ENCODE measurements around the gene DXO.
"Not testable (repeated sequence)": the region's sequence is repeated elsewhere in the genome, so short reads cannot be mapped to it uniquely, and the experiment has no call there.

GRCh38 chr6:32005991-32006529 is 34.1 kb upstream of the DXO start:
- TF ChIP-seq FOXJ3 (CRISPR knock-in tag; IDR thresholded peaks at IDR 0.05; ENCODE audit: borderline replicate concordance); NR1H2 (CRISPR knock-in tag; IDR thresholded peaks at IDR 0.05); CTCF (IDR thresholded peaks at IDR 0.05); ZNF416 (CRISPR knock-in tag; IDR thresholded peaks at IDR 0.05); USF1 (CRISPR knock-in tag; IDR thresholded peaks at IDR 0.05); ZSCAN18 (CRISPR knock-in tag; IDR thresholded peaks at IDR 0.05); E2F5 (CRISPR knock-in tag; IDR thresholded peaks at IDR 0.05); SOX15 (CRISPR knock-in tag; IDR thresholded peaks at IDR 0.05); E2F1 (CRISPR knock-in tag; IDR thresholded peaks at IDR 0.05); NR2C2 (CRISPR knock-in tag; IDR thresholded peaks at IDR 0.05): not testable (repeated sequence)
